Skeletal muscle cell (primary cell): Measurements from ENCODE around the gene SSTR5.
A peak's percentile ranks its signal among the peaks of the same experiment; 100 is the strongest.

Experiments used
- DNase-seq: peaks from one replicate; pipeline ENCODE4 v3.0.0-alpha.2; 2010; ENCODE audit warnings: low read depth
- H3K4me3 ChIP-seq: 2 replicates; pipeline ENCODE4 v1.5.1; 2011; ENCODE audit warnings: low read depth, mild to moderate bottlenecking, control low read depth, low read length, moderate library complexity

SSTR5 gene

DNA sequence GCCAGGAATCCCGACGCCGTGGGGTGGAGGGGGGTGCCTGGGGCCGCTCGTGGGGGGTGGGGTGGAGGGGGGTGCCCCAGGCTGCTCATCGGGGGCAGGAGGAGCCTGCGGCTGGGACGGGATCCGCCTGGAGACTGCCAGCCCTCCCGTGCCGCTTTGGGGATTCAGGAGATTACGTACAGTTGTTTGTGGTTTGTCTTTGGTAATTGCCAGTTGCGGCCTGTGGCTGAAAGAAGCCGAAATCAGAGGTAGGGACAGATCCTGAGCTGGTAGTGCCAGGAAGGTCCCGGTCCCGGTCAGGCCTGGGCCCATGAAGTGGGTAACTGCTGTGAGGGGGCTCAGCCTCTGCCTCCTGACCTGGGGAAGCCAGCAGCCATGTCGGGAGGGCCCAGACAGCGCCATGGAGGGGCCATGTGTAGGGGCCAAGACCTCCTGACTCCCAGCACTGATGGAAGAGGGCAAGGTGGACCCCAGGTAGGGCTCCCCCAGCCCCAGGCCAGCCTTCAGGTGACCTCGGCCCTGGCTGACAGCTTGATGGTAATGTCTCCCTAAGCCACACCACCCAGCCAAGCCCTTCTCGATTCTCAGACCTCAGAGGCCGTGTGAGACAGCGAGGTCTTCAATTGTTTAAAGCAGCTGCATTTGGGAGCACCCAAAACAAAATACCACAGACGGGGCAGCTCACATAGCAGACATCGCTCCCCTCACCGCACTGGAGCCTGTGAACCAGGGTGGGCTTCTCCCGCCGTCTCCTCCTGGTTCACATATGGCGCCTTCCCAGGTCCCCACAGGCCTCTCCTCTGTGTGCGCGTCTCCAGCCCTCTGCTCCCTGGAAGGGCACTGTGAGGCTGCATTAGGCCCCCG is 34.9 kb upstream of the SSTR5 start:
- no peak for DNase-seq
- H3K4me3 ChIP-seq, result no peak overlapping the region

DNA sequence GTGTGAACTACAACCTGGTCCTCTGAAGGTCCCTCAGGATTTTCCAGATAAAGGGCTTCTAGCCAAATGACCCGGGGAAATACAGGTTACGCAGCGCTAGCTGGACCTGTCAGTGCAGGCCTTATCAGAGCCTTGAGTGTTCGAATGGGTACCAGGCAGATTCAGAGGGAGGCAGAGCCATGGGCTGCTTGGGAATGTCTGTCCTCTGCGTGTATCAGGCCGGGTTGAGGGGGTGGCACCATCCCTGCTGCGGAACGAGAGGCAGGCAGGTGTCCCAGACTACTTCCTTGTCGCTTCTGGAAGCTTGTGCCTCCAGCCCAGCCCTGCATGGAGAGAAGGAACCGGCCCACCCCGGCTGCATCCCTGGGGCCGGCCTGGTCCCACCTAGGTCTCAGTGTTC is 33.6 kb upstream of the SSTR5 start:
- DNase-seq, result no peak
- H3K4me3 ChIP-seq, result no peak overlapping the region

DNA sequence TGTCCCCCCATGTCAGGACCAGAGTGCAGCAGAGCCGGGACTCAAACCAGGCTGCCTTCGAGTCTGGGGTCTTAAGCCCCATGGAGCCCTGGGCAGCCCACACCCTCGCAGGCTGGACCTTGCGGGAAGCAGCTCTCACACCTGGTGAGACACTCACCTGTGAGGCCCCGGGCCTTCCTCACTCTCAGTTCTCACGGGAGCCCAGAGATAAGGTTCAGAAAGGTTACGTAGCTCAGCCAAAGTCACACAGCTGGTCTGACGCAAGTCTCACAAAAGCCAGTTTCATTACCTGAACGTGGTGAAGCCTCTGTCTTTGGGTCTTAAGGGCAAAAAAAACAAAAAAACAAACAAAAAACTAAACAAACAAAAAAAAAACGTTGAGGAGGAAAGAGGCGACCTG is 32.8 kb upstream of the SSTR5 start:
- H3K4me3 ChIP-seq, result no peak overlapping the region
- no peak for DNase-seq

DNA sequence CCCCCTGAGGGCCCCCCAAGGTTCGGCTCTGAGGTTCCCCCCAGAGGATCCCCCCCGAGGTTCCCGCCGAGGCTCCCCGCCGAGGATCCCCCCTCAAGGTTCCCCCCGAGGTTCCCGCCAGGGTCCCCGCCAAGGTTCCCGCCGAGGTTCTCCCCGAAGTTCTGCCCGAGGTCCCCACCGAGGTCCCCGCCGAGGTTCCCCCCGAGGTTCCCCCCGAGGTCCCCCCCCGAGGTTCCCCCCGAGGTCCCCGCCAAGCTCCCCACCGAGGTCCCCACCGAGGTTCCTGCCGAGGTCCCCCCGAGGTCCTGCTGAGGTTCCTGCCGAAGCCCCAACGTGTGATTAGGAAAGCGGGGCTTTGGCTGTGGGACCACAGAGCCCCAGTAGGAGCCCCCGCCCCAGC is 32.2 kb upstream of the SSTR5 start:
- no peak overlapping the region for H3K4me3 ChIP-seq
- no peak for DNase-seq

DNA sequence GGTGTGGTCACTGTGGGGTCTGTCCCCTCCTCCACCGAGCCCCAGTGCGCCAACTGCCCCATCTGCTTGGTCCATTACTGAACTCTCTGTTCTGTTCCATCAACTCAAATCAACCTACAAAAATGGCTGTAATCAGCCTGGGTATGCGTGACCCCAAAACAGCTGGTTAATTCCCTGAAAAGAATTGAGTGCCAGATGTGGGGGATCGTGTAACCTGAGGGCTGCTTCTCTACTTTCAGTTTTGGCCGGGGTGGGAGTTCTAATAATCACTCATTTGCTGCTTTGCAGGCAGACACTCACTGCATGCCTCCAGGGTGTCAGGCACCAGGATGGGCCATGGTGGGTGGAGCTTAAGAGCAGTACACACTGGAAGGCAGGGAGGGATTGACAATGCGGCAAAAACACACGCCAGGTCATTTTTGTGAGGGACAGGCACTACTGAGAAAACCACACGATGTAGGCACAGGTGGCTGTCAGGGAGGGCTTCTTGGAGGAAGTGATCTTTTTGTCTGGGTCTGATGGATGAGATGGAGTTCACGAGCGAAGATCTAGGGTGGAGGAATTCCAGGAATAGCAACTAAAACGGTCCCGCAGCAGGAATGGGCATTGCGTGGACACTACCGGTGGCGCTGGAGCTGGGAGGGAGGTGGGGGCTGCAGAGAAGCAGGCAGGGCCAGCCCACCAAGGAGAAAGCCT is 30.4 kb upstream of the SSTR5 start:
- H3K4me3 ChIP-seq, result no peak overlapping the region
- DNase-seq, result no peak

DNA sequence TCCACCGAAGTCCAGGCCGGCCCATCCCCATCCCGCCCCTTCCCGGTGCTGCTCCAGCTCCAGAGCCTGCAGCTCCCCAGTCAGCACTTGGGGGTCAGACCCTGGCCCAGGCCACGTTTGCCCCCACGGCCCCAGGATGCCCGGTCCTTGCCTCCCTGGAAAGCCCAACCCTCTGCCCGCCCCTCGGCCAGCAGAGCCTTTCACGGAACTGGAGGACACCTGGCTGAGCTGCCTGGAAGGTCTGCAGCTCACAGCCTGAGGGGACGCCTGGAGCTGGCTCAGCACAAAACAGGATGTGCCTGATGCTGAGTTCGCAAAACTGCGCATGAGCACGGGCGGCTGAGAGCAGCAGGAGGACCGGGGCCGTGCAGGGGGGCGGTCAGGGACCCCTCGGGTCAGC is 29.7 kb upstream of the SSTR5 start:
- H3K4me3 ChIP-seq, result no peak overlapping the region
- no peak for DNase-seq

DNA sequence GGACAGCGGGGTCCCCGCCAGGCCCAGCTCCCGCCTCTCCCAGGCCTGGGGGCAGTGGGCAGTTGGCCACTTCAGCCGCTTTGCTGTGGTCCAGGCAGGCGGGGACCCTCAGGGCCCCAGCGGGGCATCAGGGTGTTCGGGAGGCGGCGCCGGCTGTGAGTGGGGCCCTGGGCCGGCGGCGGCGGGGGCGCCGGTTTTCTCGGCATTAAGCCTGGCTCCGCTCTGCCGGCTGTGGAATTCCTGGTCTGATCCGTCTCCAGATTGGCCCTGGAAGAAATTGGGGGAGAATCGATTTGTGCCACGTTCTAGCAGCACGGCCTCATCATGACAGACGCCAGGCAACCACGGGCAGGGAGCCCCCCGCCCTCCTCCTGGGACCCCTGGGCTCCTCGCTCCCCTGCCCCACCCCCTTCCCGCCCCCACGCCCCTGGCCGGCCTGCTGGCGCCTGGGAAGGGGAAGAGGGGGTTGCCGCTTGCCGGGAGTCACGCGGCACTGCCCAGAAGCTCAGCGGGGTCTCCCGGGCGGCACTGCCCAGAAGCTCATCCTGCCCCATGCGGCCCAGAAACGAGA is 28.6 kb upstream of the SSTR5 start:
- peak overlapping the region; percentile 5 for H3K4me3 ChIP-seq
- DNase-seq, result no peak

DNA sequence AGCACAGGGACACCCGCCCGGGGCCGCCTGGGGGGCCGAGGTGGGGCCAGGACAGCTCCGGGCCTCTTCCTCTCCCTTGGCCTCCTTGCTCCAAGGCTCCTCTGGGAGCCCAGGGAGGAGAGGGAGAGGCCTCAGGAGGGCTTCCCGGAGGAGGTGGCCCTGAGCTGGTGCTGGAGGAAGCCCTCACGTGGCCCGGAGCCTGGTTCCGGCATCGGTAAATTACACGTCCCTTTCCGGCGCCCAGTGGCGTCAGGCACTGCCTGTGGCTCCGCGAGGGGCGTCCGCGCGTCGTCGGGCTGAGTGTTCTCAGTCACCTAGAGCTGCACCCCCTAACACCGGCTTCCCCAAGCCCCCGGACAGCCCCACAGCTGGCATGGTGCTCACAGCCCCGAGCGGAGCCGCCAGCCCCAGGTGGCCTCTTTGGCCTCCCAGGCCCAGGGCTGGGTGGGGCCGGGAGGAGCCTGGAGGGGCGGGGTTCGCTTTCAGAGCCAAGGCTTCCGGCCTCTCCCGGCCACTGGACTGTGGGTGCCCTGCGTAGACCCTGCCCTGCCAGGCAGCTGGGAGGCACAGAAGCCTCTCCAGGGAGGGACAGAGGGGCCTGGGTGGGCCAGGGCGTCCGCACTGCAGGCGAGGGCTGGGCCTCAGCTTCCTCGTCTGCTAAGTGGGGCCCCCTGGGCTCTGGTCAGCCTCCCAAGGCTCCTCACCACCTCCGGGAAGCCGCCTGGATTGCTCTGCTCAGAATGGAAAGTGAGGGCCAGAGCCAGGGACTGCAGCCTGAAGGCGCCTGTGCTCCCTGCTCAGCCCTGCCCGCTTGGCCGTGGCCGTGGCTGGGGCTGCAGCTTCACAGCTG is 27.9 kb upstream of the SSTR5 start:
- no peak for DNase-seq
- H3K4me3 ChIP-seq, result no peak overlapping the region

DNA sequence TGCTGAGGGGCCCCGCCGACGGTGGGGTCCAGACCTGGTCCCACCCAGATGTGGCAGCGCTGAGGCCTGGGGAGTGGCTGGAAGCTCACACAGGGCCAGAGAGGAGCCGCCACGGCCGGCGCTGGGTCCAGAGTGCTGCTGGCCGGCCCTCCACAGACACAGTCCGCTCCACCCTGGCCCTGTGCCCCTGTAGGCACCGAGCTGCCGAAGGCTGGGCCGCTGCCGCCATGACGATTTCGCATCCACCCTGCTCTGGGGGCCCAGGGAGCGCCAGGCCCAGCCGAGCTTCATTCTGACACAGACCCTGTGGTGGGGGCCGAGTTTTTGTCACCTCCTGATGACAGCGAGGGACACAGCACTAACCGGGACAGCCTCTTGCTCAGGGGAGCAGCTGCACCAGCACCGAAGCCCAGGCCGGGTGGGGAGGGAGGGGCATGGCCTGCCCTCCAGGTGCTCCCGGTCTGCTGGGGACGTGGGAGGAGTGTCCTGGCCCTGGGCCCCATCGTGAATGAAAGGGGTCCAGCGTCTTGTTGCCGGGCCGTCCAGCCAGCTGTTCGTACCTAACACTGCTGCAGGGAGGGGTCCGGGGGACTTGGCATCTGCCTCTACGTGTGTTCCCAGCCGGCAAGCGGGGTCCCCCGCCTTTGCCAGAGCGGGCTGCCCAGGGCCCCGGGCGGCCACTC is 27.1 kb upstream of the SSTR5 start:
- H3K4me3 ChIP-seq, result no peak overlapping the region
- no peak for DNase-seq

DNA sequence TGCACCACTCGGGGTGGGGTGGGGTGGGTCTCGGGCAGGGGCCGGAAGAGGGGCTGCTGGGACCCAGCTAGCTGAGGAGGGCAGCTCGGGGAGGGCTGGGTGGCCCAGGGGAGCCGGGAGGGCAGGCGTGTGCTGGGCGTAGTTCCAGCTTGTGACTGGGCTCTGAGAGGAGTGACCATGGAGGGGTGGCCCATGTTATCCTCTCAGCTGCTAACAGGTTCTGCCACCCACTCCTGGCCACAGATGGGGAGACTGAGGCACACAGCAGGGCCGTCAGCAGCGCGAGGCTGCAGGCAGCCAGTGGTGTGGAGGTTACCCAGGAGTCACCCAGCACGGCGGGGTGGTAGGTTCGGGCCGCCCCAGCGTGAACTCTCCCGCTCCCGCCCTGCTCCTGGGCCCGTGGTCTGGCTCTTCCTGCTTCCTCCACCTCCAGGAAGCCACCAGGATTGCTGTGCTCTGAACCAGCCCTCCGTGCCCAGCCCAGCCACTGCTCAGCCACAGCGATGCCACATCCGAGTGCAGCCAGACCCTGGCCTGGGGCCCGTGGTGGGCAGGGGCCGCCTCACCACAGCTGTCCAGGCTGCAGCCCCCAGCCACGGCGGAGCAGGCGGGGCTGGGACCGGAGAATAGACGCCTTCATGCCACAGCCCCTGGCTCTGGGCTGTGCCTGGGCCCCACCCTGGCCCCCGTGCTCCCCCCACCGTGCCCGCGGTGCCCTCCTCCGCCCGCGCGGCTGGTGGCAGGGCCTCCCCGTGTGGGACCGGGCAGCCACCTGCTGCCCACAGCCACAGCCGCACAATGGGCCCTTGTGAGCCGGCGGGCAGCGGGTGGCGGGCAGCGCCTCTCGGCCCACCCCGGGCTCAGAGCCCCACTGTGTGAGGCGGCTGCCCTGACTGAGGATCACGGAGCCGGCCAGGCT is 26.3 kb upstream of the SSTR5 start:
- H3K4me3 ChIP-seq, result no peak overlapping the region
- no peak for DNase-seq

DNA sequence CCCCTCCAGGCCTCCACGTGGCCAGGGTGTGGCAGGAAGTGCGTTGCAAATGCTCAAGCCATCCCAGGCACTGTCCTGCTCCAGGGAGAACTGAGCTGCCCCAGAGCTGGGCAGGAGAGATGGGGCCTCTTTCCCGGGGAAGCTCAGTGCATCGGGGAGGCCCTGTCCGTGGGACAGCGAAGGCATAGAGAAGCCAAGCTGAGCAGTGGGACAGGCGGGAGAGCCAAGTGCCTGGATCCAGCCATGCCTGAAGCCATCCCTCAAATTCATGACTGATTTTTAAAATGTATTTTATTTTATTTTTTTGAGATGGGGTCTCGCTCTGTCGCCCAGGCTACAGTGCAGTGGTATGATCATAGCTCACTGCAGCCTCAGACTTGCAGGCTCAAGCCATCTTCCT is 25.4 kb upstream of the SSTR5 start:
- no peak for DNase-seq
- no peak overlapping the region for H3K4me3 ChIP-seq

DNA sequence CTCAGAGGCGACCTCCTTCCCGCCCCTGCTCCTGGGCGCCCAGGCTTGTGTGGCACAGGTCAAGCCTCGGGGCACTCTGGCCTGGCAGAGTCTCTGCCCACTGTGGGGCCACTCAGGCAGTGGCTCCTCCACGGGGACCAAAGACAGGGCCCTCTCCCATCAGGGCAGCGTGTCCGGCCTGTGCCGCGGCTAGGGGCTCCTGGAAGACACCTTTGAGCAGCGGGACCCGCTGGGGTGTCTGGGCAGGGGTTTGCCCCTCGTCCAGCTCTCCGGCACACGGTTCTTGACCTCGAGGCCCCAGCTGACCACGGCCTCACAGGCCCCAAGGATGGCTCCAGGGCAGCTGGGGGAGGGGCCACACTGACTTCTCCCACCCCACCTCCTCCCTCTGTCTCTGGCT is 24.7 kb upstream of the SSTR5 start:
- no peak for DNase-seq
- no peak overlapping the region for H3K4me3 ChIP-seq

DNA sequence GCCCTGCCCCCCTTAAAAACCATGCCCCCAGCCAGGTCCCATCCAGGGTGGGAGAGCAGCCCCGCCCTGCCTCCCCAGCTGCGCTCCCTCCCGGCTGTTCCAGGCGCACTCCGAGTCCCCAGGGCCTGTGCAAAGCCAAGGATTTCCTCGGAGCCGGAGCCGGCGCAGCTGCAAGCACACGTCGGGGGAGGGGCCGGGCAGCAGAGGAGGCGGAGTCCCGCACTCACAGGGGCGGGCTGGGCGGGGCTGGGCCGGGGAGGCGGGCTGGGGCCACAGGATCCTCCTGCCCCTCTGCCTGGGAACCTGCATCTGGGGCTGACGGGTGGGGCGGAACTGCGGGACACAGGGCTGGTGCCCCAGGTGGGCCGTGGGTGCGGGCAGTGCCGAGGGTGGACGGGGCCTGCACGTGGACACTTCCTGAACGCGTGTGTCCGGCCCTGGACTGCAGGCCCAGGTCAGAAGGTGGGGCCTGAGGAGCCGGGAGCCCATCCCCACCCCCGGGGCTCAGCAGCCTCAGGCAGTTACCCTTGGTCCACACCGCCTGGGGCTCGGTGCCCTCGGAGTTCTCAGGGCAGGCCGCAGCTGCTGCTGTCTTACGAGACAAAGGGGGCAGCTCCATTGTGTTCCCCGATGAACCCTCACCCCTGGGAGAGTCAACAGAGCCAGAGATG is 24.0 kb upstream of the SSTR5 start:
- DNase-seq, result no peak
- H3K4me3 ChIP-seq, result no peak overlapping the region

DNA sequence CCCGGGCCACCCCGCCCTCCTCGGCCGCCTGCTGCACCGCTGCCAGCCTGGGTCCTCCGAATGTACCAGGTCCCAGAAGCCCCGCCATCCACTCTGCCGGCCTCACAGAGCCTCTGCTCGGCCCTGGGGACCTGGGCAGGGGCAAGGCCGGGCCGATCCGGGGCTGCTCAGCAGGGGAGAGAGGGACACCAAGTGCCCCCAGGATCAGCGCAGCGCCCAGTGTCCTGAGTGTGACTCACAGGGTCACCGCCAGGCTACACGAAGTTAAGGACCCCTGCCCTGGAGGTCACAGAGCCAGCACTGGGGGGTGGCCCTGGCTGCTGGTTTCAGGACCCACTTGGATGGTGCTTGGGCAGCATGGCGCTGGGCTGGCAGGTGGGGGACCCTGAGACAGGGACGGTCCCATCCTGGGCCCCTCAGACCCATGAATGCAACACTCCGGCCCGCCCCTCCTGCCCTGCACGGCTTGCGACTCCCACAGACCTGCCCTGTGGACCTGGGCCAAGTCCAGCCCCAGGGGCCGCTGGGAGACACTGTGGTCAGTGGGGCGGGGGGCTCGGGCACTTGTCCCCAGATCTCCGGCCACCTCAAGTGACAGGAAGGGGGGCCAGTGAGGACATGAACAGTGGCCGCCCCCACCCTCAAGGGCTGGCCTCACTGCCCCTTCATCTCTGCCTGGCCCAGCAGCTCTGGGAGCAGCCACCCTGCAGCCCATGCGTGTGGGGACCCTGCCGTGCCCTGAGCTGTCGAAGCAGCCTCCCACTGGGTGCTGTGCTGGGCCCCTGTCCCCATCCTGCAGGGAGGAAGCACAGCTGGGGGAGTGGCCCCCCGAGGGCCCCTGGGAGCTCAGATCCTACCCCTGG is 23.2 kb upstream of the SSTR5 start:
- no peak for DNase-seq
- no peak overlapping the region for H3K4me3 ChIP-seq

DNA sequence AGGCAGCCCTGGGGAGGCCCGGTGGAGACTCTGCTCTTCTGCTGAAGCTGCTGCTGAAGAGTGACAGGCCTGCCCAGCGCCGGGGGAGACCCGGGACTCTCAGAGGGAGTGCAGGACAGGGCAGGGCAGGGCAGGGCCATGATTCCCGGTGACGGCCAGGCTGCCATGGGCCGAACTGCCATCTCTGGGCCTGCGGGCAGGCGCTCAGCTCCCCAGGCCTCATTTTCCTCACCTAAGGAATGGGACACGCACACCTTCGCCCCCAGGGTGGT is 22.6 kb upstream of the SSTR5 start:
- DNase-seq, result no peak

DNA sequence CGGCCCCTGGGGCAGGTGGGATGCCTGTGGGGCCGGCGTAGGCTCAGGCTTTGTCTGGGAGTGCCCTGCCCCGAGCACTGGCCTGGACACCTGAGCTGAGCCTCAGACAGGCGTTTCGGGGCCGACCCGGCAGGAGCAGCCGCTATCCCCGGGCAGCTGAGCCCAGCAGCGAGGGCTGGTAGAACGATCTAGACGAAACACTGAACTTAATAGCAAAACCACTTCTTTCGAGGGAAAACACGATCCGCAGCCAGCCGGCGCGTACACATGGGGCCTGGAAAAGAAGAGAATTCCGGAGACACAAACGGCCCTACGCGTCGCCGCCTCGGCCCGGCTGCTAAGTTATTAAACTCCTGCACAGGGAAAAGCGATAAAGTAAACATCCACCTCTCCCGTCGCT is 22.0 kb upstream of the SSTR5 start:
- no peak for DNase-seq

More for the DNA sequence above, 22.6 kb upstream of the SSTR5 start:
- H3K4me3 ChIP-seq, result no peak overlapping the region

DNA sequence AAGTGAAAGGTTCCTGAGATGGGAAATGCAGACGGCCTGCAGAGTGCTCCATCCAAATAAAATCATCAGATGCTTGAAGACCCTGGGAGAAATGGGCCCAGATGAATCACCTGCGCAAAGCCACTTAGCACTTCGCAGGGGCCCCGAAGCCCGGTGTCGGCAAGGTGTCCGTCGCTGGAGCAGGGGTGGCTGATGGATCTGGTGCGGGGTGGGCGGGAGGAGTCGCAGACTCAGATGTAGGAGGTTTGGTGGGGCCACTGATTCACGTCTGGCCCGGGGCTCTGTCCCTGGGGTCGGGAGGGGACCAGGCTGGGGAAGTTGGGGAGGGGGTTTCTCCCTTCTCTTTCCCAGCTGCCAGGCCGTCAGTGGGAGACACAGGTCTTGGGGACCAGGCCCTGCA is 21.6 kb upstream of the SSTR5 start:
- no peak overlapping the region for H3K4me3 ChIP-seq
- DNase-seq, result no peak

More for the DNA sequence above, 22.0 kb upstream of the SSTR5 start:
- no peak overlapping the region for H3K4me3 ChIP-seq
